HPDE6-E6E7 (cell line): Measurements from ENCODE around the gene TMEM101.
"Not testable (repeated sequence)": the region's sequence is repeated elsewhere in the genome, so short reads cannot be mapped to it uniquely, and the experiment has no call there.

Source experiments
- DNase-seq: peaks from one replicate; pipeline ENCODE4 v3.0.0; 2011; ENCODE audit warnings: missing footprints; ENCODE audit errors: extremely low spot score

The TMEM101 gene

DNA sequence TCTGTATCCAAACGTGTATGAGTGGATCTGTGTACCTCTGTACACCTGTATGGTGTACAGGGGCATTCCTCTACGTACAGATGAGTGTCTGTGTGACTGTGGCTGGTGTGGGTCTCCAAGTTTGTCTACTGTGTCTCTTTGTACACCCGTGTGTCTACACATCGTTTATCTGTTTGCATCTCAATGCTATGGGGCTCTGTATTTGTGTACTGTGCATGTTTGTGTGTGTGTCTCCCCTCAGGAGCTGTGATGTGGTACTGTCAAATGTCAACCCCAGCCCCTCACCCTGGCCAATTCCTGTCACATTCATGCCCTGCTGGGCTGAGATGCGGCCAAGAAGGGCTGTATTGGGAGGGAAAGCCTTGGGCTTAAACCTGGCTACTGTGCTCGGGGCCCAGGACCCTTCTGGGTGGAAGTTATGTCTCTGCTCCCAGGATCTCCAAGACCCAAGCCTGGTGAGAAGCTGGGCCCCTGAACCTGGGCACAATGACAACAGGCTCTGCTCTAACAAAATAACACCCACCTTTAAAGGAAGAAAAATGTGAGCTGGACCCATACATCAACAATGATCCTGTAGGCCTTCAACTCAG lies 13.8 kb downstream of the TMEM101 start:
- no peak for DNase-seq

DNA sequence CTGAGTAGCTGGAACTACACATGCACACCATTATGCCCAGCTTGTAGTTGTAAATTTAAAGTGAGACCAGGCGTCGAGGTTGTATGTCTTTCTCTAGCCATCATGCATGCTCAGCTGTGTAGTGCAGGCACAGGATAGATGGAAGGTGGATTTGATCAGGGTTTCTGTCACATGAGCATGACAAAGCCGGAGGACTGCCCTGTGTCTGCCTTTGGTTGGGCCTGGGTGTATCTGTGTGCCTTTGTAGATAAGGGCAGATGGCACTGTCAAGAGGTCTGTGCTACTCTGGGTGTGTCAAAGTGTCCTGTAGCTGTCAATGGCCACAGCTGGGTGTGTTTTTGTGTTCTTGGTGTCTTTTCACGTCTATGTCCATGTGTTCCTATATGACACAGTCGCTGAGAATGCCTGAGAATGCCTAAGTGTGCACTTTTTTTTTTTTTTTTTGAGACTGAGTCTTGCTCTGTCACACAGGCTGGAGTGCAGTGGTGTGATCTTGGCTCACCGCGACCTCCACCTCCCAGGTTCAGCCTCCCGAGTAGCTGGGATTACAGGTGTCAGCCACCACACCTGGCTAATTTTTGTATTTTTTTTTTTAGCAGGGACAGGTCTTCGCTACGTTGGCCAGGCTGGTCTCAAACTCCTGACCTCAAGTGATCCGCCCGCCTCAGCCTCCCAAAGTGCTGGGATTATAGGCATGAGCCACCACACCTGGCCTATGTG lies 14.5 kb downstream of the TMEM101 start:
- no peak for DNase-seq

- DNase-seq: no peak
Measured at GRCh38 chr17:43999024-43999423, 15.7 kb downstream of the TMEM101 start.

DNA sequence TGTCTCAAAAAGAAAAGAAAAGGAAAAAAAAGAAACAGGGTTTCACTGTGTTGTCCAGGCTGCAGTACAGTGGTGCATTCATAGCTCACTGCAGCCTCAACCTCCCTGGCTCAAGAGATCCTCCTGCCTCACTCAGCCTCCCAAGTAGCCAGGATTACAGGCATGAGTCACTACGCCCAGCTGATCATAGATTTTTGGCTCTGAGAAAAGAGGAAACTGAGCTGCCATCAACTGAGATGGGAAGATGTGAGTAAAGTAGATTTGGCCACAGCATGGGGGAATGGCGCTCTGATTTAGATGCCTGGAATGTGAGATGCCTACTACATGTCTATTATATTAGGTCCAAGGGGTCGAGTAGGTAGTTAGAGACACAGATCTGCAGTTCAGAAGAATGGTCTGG lies 16.2 kb downstream of the TMEM101 start:
- no peak for DNase-seq

- DNase-seq: not testable (repeated sequence)
Measured at GRCh38 chr17:43997180-43997579, 17.6 kb downstream of the TMEM101 start.

DNA sequence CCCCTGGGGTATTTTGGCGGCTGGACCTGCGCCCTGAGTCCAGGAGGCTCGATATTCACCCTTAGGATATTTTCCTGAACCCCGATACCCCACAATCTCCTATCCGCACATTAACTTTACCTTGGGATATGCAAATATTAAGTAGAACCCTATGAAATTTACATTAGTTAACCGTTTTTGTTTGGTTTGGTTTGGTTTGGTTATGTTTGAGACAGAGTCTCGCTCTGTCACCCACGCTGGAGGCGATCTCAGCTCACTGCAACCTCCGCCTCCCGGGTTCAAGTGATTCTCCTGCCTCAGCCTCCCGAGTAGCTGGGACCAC lies 19.7 kb downstream of the TMEM101 start:
- DNase-seq: no peak

DNA sequence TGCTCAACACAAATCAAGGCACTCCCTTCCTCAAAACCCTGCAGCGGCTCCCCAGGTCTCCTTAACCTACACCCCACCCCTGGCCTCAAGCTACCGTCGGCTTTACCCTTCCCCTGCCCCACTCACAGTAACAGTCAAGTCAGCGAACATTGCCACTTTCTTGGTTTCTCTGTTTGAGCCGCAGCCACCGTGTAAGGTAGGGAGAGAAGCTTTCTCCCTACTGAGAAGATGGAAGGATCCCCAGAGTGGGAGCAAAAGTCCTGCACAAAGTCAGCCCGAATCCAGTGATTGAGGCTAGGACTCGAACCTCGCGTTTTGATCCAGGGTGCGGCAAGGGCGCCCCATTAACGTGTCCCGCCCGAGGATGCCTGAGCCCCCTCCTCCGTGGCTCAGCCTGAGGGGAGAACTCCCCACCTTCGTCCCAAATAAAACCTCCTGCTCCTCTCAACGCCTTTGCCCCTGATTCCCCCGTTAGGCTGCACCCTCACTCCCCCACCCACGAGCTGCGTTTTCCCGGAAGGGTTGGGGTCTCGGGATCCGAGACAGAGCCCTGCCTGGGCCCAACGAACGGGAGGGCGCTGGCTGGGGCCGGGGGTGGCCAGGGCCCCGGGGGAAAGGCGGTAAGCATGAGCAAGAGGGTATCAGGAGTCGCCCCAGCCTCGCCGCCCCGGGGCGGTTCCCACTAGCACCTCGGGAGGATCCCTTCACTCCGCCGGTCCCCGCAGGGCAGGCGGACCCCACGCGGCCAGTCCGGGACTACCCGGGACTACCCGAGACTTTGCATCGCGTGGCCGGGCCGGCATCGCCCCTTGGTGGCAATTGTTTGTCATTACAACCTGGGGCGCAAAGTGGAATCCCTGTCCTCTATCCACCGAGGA lies 20.3 kb downstream of the TMEM101 start:
- peak; percentile 60 for DNase-seq

- DNase-seq: no peak
Measured at GRCh38 chr17:43992641-43993040, 22.1 kb downstream of the TMEM101 start.

DNA sequence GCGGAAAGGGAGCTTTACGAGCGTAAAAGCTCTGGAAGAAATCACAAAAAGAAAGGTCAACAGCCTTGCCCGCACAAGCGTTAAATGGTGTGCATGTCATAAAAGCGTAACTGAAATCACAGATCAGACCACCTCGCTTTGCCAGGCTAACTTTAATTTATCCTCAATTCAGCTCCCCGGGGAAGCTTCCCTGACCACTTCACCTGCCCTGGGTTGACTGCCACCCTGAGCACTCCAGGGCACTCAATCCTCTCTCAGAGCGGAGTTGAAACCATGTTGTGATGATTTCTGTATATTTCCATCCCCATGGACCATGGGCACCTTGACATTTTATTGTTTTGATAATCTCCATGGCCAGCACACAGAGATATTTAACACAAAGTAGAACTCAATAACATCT lies 26.5 kb downstream of the TMEM101 start:
- DNase-seq: no peak

DNA sequence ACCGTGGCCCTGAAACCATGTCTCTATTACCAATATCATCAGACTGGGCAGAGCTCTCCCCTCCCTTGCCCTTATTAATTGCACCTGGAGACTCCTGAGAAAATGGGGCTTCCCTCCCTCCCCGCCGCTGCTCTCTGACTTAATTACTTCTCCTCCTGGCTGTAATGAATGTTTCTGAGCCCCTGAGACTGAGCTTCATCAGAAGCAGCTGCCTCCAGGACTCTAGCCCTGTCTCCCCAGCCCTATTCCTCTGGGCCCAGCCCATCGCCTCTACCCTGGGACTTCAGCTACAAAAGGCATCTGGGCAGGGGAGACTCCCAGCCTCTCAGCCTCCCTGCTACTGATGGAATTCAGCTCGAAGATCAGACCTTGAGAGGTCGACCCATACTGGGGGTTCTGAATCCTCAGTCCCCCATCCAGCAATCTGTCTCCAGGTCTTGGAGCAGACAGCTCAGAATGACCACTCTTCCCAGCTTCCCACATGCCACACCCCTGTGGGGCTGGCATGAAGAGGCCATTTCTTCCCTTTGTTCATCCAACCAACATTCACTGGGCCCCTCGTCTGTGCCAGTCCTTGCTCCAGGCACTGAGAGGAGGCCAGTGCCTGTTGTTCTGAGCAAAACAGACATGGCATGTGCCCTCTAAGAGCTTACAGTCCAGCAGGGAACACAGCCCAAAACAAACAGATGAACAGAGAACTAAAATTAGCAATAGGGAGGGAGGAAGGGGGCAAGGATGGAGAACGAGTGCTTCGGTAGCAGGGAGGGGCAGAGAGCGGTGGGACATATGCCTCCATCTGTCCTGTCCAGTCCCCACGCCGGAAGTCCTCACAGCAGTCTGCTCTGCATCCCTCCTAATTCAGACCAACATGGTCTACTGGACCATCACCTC lies 27.4 kb downstream of the TMEM101 start:
- no peak for DNase-seq

GRCh38 chr17:43986225-43986981 lies 28.4 kb downstream of the TMEM101 start:
- DNase-seq: no peak

DNA sequence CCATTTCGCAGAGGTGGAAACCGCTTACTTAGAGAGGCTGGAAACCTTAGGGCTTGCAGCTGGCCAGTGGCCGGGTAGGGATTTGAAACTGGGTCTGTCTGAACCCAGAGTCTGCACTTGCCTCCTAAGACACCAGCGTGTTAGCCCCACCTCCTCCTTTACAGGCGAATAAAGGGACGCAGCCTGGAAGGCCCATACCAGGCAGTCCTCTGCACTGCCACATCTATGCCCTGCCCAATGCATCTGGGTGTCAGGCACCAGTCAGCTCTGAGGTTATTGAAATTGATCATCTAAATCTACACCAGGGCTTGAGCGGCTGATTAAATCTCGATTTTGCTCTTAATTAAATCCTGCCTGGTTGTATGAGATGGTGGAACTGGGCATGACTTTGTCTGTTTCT lies 30.2 kb downstream of the TMEM101 start:
- DNase-seq: no peak

GRCh38 chr17:43983515-43984411 lies 31.0 kb downstream of the TMEM101 start:
- no peak for DNase-seq

- DNase-seq: no peak
Measured at GRCh38 chr17:43983196-43983514, 31.6 kb downstream of the TMEM101 start.

- no peak for DNase-seq
Measured at GRCh38 chr17:43982171-43982570, 32.6 kb downstream of the TMEM101 start.

DNA sequence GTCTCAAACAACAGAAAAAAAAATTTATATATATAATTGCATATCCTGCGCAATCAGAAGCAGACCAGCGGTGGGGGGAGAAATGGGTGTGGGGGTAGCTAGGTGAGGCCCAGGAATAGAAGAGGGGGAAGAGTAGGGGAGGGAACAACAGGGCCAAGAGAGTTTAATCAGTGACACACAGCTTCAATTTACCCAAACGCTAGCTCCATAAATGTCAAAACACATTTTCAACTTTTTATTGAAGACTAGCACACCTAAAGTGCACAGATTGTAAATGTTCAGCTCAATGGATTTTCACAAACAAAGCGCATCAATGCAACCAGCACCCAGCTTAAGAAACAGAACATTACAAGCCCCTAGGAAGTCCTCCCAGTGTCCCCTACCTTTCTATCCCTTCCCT lies 35.1 kb downstream of the TMEM101 start:
- DNase-seq: no peak

- DNase-seq: no peak
Measured at GRCh38 chr17:43979011-43979410, 35.8 kb downstream of the TMEM101 start.

GRCh38 chr17:43978078-43978477 lies 36.7 kb downstream of the TMEM101 start:
- no peak for DNase-seq

GRCh38 chr17:43976963-43977837 lies 37.6 kb downstream of the TMEM101 start:
- no peak for DNase-seq
